ENCODE data around the gene PIP4K2B. TPM values are rescaled to one million over a fixed set of nuclear protein-coding genes. Genes with fewer than 3 reads are reported as not detected.
A peak's percentile ranks its signal among the peaks of the same experiment; 100 is the strongest.

Gene PIP4K2B
- total and polyA plus RNA-seq, 9 of the 15 experiments (the other 6 are each of a cell fraction or from before 2014, with no cell fraction given), result 3.7 to 29.9 (median 23.0) TPM

- peak; percentile 86 for TF ChIP-seq GTF3C2 (IDR thresholded peaks at IDR 0.05; ENCODE audit: borderline replicate concordance, extremely low read depth, insufficient read length)
- TF ChIP-seq PTTG1 (tag; IDR thresholded peaks at IDR 0.05; ENCODE audit: low read depth), result no peak
- TF ChIP-seq, protein P1, sequence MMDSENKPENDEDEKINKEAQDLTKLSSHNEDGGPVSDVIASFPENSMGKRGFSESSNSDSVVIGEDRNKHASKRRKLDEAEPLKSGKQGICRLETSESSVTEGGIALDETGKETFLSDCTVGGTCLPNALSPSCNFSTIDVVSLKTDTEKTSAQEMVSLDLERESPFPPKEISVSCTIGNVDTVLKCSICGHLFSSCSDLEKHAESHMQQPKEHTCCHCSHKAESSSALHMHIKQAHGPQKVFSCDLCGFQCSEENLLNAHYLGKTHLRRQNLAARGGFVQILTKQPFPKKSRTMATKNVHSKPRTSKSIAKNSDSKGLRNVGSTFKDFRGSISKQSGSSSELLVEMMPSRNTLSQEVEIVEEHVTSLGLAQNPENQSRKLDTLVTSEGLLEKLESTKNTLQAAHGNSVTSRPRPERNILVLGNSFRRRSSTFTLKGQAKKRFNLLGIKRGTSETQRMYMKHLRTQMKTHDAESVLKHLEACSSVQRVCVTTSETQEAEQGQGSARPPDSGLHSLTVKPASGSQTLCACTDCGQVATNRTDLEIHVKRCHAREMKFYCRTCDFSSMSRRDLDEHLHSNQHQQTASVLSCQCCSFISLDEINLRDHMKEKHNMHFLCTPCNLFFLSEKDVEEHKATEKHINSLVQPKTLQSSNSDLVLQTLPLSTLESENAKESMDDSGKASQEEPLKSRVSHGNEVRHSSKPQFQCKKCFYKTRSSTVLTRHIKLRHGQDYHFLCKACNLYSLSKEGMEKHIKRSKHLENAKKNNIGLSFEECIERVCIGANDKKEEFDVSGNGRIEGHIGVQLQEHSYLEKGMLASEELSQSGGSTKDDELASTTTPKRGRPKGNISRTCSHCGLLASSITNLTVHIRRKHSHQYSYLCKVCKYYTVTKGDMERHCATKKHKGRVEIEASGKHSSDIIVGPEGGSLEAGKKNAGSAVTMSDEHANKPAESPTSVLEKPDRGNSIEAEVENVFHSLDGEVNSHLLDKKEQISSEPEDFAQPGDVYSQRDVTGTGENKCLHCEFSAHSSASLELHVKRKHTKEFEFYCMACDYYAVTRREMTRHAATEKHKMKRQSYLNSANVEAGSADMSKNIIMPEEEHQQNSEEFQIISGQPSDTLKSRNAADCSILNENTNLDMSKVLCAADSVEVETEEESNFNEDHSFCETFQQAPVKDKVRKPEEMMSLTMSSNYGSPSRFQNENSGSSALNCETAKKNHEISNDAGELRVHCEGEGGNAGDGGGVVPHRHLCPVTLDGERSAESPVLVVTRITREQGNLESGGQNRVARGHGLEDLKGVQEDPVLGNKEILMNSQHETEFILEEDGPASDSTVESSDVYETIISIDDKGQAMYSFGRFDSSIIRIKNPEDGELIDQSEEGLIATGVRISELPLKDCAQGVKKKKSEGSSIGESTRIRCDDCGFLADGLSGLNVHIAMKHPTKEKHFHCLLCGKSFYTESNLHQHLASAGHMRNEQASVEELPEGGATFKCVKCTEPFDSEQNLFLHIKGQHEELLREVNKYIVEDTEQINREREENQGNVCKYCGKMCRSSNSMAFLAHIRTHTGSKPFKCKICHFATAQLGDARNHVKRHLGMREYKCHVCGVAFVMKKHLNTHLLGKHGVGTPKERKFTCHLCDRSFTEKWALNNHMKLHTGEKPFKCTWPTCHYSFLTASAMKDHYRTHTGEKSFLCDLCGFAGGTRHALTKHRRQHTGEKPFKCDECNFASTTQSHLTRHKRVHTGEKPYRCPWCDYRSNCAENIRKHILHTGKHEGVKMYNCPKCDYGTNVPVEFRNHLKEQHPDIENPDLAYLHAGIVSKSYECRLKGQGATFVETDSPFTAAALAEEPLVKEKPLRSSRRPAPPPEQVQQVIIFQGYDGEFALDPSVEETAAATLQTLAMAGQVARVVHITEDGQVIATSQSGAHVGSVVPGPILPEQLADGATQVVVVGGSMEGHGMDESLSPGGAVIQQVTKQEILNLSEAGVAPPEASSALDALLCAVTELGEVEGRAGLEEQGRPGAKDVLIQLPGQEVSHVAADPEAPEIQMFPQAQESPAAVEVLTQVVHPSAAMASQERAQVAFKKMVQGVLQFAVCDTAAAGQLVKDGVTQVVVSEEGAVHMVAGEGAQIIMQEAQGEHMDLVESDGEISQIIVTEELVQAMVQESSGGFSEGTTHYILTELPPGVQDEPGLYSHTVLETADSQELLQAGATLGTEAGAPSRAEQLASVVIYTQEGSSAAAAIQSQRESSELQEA (IDR thresholded peaks at IDR 0.05; ENCODE audit: low read depth), result peak; percentile 69
- TF ChIP-seq SPI1 (IDR thresholded peaks at IDR 0.05; ENCODE audit: borderline replicate concordance, low read depth, low read length), result 0 out of 2 replicates have a peak, but pooled peaks have one; percentile 7
- peak; percentile 71 for TF ChIP-seq POLR2G (IDR thresholded peaks at IDR 0.05; ENCODE audit: low read depth, low read length)
- peak; percentile 93 for TF ChIP-seq ZNF384 (IDR thresholded peaks at IDR 0.05; ENCODE audit: low read depth, low read length)
- peak; percentile 69; the same call in 1 of the 2 replicates for TF ChIP-seq VEZF1 (CRISPR knock-in tag; IDR thresholded peaks at IDR 0.05)
- no peak for TF ChIP-seq TCF15 (CRISPR knock-in tag; IDR thresholded peaks at IDR 0.05)
- TF ChIP-seq GABPB1 (CRISPR knock-in tag; IDR thresholded peaks at IDR 0.05), result peak; percentile 10
- TF ChIP-seq BRD9 (IDR thresholded peaks at IDR 0.05; ENCODE audit: low read depth, partially characterized antibody), result peak; percentile 90
- TF ChIP-seq RBFOX2 (IDR thresholded peaks at IDR 0.05; ENCODE audit: low read depth, low read length), result peak; percentile 60
- no peak for TF ChIP-seq HNRNPK (IDR thresholded peaks at IDR 0.05; ENCODE audit: low read depth, low read length, poor library complexity, severe bottlenecking)
- no peak for TF ChIP-seq ZNF507 (tag; conservative IDR thresholded peaks at IDR 0.05)
- TF ChIP-seq POLR3A (IDR thresholded peaks at IDR 0.05; ENCODE audit: borderline replicate concordance, extremely low read depth, insufficient read depth, insufficient read length), result peak; percentile 91
Measured at GRCh38 chr17:38751808-38752307, 47.5 kb downstream of the PIP4K2B start (continued).
